HG03520 (cell line): ENCODE results near the gene HDAC9.
A peak's percentile ranks its signal among the peaks of the same experiment; 100 is the strongest.

Experiments used
- ATAC-seq: cut with Tn5 transposase; IDR thresholded peaks from one replicate; pipeline ENCODE4 v1.9.1; 2021; ENCODE audit warnings: mild to moderate bottlenecking, moderate library complexity; ENCODE audit not compliant: unreplicated experiment

HDAC9 gene

DNA sequence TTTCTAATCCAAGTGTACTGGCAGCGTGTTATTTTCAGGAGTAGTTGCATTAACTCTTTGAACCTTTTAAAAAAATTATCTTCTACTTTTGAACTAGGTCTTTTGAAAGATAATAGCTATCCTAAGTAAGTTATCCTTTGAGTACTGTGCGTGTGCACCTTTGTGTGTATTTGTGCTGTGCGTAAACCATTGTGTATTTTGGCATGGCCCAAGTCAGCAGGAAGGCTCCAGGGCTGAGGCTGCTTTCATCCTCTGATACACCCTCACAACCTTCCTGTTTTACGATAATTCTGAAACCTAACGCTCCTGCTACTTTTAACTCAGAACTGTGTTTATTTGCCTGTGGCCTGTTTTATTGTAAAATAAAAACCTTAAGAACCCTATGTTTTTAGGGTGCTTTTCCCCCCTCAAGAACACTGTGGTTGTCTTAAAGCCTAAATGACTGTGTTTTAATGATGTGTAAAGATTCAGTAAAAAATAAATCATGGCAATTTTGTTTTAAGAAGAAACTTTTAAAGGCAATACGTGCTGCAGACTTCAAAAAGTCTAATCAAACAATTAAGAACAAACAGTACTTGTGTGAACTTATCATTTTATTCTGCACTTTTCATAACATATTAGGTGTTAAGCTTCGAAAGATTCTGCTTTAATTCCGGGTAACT is 57.5 kb downstream of the HDAC9 start:
- ATAC-seq = no peak

DNA sequence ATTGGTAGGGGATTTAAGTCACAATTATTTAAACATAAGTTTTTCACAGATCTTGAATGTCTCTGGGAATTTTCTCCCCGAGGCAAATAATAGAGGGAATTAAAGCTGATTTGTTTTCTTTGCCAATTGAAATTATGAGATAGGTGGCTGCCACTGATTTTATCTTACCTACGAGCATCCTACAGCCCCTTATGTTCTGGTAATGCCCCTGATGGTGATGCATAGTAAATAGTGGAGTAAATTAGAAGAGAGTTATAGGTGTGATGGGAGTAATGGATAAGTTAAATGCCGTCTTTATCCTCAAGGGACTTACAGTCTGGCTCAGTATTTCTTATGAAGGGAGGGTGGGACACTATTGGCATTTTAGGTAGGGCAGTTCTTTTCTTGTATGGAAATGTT is 58.1 kb downstream of the HDAC9 start:
- ATAC-seq = no peak

DNA sequence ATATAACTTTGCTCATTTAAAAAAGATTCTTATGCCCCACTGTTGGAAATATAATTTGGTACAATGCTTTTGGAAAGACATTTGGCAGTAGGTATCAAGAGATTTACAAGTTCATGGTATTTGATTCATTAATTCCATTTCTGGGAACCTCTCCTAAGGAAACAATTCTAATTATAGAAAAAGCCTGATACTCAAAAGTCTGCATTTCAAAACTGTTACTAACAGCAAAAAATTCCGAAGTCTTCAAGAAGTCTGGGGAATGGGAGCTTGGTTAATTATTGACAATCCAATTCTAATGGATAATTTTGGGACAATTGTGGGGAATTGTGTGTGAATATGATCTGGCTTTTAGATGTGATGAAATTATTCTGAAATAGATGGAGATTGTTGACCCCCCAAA is 59.6 kb downstream of the HDAC9 start:
- ATAC-seq = no peak

DNA sequence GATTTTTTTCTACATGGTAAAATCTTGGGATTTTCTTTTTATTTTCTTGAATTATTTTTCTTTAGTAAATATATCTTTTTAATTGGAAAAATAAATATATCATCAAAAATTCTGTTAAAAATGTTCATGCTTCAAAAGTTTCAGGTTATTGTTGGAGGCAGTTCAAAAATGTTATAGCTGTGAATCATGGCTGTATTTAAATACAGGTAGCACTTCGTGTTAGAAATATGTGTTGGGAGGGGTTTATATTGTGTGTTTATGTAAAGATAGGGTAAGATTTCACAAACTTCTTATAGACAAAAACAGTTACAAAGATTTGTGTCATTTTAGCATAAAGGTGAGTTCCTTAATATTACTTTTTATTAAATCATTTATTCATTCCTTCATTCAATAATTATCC is 60.4 kb downstream of the HDAC9 start:
- ATAC-seq = no peak

GRCh38 chr7:18558503-18558902 is 63.0 kb downstream of the HDAC9 start:
- no peak for ATAC-seq

- no peak for ATAC-seq
These were observed 63.4 kb downstream of the HDAC9 start for GRCh38 chr7:18558910-18559309.

DNA sequence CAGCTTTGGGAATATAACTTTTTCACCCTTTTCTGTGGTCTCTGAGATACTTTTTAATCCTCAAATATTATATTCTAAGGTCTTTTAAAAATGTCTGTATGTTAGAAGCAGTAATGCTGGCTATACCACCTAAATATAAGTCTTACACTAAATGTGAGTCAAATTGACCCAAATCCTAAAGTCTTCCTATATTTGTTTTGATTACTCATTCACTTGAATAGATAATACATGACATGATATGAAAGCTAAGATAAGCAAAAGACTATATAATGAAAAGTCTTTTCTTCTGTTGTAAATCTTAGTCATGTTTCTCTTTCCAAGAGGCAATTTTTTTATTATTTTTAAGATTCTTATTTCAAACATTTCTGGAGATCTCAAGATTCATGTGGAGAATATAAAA is 64.2 kb downstream of the HDAC9 start:
- no peak for ATAC-seq

GRCh38 chr7:18564779-18565178 is 69.2 kb downstream of the HDAC9 start:
- ATAC-seq = no peak

GRCh38 chr7:18565337-18565736 is 69.8 kb downstream of the HDAC9 start:
- no peak for ATAC-seq

- no peak for ATAC-seq
These were observed 70.7 kb downstream of the HDAC9 start for GRCh38 chr7:18566205-18566604.

- peak; percentile 97 for ATAC-seq
These were observed 71.3 kb downstream of the HDAC9 start for GRCh38 chr7:18566829-18567228.

- no peak for ATAC-seq
These were observed 74.9 kb downstream of the HDAC9 start for GRCh38 chr7:18570441-18570840.

DNA sequence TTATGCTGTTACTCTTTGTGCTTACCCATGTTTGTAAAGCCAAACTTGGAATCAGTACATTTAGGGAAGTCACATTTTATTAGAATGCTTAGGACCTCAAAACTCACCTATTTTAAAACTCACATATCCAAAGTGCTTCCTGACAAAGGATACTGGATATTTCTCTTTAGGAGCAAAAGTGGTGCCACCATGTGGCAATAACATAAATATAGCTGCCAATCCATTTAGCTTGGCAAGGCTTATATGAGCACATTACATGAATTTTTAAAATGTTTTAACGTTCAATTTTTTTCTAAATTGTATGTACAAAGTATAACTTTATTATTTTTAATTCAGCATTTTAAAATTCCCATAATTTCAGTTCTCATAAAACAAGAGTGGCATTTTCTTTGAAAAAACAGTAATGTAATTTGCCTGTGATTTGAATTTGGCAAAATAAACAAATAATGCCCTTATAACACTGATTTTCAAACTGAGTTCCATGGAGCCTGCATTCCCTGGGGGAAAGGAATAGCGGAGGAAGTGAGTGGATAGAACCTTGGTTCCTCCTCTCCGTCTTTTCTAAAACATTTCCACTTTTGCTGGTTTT is 75.4 kb downstream of the HDAC9 start:
- ATAC-seq = no peak

DNA sequence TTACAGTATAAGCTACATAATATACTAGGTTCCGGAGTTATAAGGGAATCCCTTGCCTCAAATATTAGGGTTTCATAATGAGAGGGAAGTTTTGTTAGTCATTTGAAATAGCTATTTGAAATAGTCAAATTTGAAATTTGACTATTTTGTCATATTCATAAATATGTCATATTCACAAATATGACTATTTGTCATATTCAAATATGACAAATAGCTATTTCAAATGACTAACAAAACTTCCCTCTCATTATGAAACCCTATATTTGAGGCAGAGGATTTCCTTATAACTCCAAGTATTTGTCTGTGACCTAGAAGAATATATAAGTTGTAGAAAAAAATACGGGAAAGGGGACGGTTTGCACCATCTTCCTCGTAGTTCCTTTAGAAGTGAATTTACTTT is 76.6 kb downstream of the HDAC9 start:
- ATAC-seq = no peak

- no peak for ATAC-seq
These were observed 77.3 kb downstream of the HDAC9 start for GRCh38 chr7:18572885-18573284.

- ATAC-seq = no peak
These were observed 78.1 kb downstream of the HDAC9 start for GRCh38 chr7:18573410-18574234.

DNA sequence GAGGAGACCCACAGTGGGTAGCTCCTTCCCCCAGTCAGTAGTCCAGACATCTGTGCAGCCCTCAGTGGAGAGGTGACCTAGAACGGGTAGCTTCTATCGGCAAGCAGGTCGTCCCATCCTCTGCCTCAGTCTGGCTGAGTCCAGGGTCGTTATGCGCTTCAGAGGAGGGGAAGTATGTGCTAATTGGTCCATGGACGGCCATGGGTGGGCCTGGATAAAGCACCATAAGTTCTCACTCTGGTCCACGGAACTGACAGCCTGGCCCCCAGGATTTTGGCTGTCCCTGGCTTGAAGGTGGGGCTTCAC is 78.6 kb downstream of the HDAC9 start:
- ATAC-seq = no peak

GRCh38 chr7:18574676-18575075 is 79.1 kb downstream of the HDAC9 start:
- ATAC-seq = no peak

DNA sequence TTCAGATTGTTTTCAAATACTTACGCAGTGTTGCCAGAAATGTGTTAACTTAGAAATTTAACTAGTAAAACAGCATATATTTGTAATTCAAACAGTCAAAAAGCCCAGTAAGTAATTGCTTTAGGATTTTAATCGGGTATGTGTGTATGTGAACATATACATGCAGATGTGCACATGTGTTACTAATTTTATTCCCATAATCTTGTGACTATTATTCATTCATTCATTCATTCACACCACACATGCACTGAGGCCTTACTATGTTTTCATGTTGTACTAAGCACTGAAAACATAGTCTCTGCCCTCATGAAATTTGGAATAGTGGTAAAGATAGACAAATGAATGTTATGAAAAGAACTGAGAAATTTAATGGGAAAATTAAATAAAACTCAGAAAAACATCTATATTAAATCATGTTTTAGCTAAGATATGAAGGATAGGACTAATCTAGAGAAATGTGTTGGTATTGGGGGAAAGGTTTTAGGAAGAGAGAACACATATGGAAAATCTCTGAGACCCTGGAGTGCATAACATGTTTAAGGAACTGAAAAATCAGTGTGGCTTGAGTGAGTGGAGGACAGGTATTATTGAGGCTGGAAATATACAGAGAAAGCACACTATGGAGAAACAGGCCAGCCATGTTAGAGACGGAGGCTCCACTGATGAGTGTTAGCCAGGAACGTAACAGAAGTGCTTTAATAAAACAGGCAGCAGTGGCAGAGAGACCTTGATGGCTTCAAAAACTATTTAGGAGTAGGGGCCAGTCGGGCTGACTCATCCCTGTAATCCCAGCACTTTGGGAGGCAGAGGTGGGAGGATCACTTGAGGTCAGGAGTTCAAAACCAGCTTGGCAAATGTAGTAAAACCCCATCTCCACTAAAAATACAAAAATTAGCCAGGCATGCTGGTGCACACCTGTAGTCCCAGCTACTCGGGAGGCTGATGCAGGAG is 80.3 kb downstream of the HDAC9 start:
- ATAC-seq = no peak

- ATAC-seq = no peak
These were observed 81.7 kb downstream of the HDAC9 start for GRCh38 chr7:18577096-18577771.

DNA sequence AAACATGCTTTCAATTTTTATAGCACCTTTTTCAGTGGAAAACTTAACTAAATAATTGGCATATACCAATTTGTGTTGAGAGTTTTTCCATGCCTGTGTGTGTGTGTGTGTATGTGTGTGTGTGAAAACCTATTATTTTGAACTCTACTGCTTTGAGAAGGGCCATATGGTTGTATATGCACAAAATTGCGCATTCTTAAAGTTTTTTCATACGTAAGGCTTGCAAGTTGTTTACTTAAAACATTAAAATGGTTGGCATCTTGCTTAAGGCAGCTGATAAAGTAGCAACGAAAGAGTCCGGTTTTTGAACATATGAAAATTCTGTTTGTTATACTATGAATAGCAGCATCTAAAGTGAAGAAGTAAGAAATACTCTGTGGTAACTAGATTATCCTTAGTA is 84.1 kb downstream of the HDAC9 start:
- ATAC-seq = no peak
